Ishikawa (cell line): ENCODE measurements around the gene SEPTIN1.

ENCODE experiments used
- EP300 ChIP-seq: IDR thresholded peaks from 2 replicates; pipeline ENCODE4 v1.6.1; 2012; ENCODE audit warnings: borderline replicate concordance
- NFIC ChIP-seq: IDR thresholded peaks from 2 replicates; pipeline ENCODE4 v1.6.1; 2012
- TCF12 ChIP-seq: IDR thresholded peaks from 2 replicates; pipeline ENCODE4 v1.6.1; 2012; ENCODE audit warnings: low read depth
- YY1 ChIP-seq: IDR thresholded peaks from 2 replicates; pipeline ENCODE4 v1.6.1; 2012; ENCODE audit warnings: low read depth
- TF ChIP-seq, protein P1 (sequence below): IDR thresholded peaks from 2 replicates; pipeline ENCODE4 v1.6.1; 2012

DNA sequence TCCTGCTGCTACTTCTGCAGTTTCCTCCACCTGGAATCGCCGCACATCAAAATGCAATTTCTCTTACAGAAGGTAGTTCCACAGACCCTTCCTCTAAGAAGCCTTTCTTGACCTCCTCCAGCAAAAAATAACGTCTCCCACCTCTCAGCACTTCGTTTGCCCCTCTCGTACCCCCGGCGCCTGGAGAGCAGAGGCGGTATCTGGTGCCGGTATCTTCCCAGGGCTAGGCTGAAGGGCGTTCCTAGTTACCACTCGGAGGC is 47.0 kb upstream of the SEPTIN1 start:
- TF ChIP-seq TCF12 (no peak), EP300 (no peak), NFIC (no peak), YY1 (no peak)
- TF ChIP-seq, protein P1, sequence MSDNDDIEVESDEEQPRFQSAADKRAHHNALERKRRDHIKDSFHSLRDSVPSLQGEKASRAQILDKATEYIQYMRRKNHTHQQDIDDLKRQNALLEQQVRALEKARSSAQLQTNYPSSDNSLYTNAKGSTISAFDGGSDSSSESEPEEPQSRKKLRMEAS, result no peak
